Measurements from ENCODE around the gene KRTAP5-8. TPM values are rescaled to one million over a fixed set of nuclear protein-coding genes. Genes with fewer than 3 reads are reported as not detected.

The KRTAP5-8 gene
- total RNA-seq, 1 experiment from 2014 or later = not detected

- TF ChIP-seq EZH2 (IDR thresholded peaks at IDR 0.05; ENCODE audit: borderline replicate concordance, low read depth, low read length, poor library complexity, severe bottlenecking) (no peak), CTCF (conservative IDR thresholded peaks at IDR 0.05; ENCODE audit: low read depth, low read length) (no peak)
- Histone ChIP-seq H3K4me1 (ENCODE audit: insufficient read depth, low read length, poor library complexity, severe bottlenecking) (no peaks in the 10 kb centered on the region), H3K36me3 (ENCODE audit: insufficient read depth, low read length, poor library complexity, severe bottlenecking) (no peaks in the 10 kb centered on the region), H3K27ac (ENCODE audit: low read depth, low read length, poor library complexity, severe bottlenecking) (no peak overlapping the region), H3K4me3 (ENCODE audit: low read depth, low read length, poor library complexity, severe bottlenecking) (no peak overlapping the region), H3K9me3 (ENCODE audit: low read depth, low read length, poor library complexity, severe bottlenecking) (no peaks in the 10 kb centered on the region), H3K27me3 (replicated peaks; ENCODE audit: insufficient read depth, low read depth, low read length, poor library complexity) (no peaks in the 10 kb centered on the region)
- intact Hi-C loops (cut with micrococcal nuclease; ENCODE audit: unreplicated experiment) = no loop called here
- no TSS peak for BruUV-seq (replicated peaks)
- no peak for DNase-seq (ENCODE audit: low spot score)
- CTCF ChIA-PET = no interaction called here
- POLR2A ChIA-PET (ENCODE audit: low non-redundant PET) = no interaction called here
Observed at GRCh38 chr11:71545405-71545966, 7.7 kb downstream of the KRTAP5-8 start.

- TF ChIP-seq EZH2 (IDR thresholded peaks at IDR 0.05; ENCODE audit: borderline replicate concordance, low read depth, low read length, poor library complexity, severe bottlenecking) (no peak), CTCF (conservative IDR thresholded peaks at IDR 0.05; ENCODE audit: low read depth, low read length) (no peak)
- ChIA-PET CTCF (no interaction called here), POLR2A (ENCODE audit: low non-redundant PET) (no interaction called here)
- no peaks in the 10 kb centered on the region for H3K4me1 ChIP-seq (ENCODE audit: insufficient read depth, low read length, poor library complexity, severe bottlenecking)
- intact Hi-C loops (cut with micrococcal nuclease; ENCODE audit: unreplicated experiment) = no loop called here
- H3K27me3 ChIP-seq (replicated peaks; ENCODE audit: insufficient read depth, low read depth, low read length, poor library complexity) = no peaks in the 10 kb centered on the region
- no peaks in the 10 kb centered on the region for H3K36me3 ChIP-seq (ENCODE audit: insufficient read depth, low read length, poor library complexity, severe bottlenecking)
- DNase-seq (ENCODE audit: low spot score) = no peak
- no peak within 1 kb of the TSS for H3K27ac ChIP-seq (ENCODE audit: low read depth, low read length, poor library complexity, severe bottlenecking)
- no peak within 1 kb of the TSS for H3K4me3 ChIP-seq (ENCODE audit: low read depth, low read length, poor library complexity, severe bottlenecking)
- no TSS peak for BruUV-seq (replicated peaks)
- H3K9me3 ChIP-seq (ENCODE audit: low read depth, low read length, poor library complexity, severe bottlenecking) = no peaks in the 10 kb centered on the region
Observed at GRCh38 chr11:71548120-71548519, 10.3 kb downstream of the KRTAP5-8 start, which contains the start of gene KRTAP5-9. Gene KRTAP5-9, plus strand, starts transcription at chr11:71548420. Its CDS starts 238 bp downstream, at chr11:71548658.

GRCh38 chr11:71548716-71549151 is 10.9 kb downstream of the KRTAP5-8 start:
- intact Hi-C loops (cut with micrococcal nuclease; ENCODE audit: unreplicated experiment) = no loop called here
- H3K4me1 ChIP-seq (ENCODE audit: insufficient read depth, low read length, poor library complexity, severe bottlenecking) = no peaks in the 10 kb centered on the region
- no peak overlapping the region for H3K27ac ChIP-seq (ENCODE audit: low read depth, low read length, poor library complexity, severe bottlenecking)
- no peaks in the 10 kb centered on the region for H3K9me3 ChIP-seq (ENCODE audit: low read depth, low read length, poor library complexity, severe bottlenecking)
- CTCF ChIA-PET = no interaction called here
- no peak for DNase-seq (ENCODE audit: low spot score)
- H3K36me3 ChIP-seq (ENCODE audit: insufficient read depth, low read length, poor library complexity, severe bottlenecking) = no peaks in the 10 kb centered on the region
- BruUV-seq (replicated peaks) = no TSS peak
- no peak overlapping the region for H3K4me3 ChIP-seq (ENCODE audit: low read depth, low read length, poor library complexity, severe bottlenecking)
- TF ChIP-seq EZH2 (IDR thresholded peaks at IDR 0.05; ENCODE audit: borderline replicate concordance, low read depth, low read length, poor library complexity, severe bottlenecking) = no peak
- no peak for TF ChIP-seq CTCF (conservative IDR thresholded peaks at IDR 0.05; ENCODE audit: low read depth, low read length)
- no peaks in the 10 kb centered on the region for H3K27me3 ChIP-seq (replicated peaks; ENCODE audit: insufficient read depth, low read depth, low read length, poor library complexity)
- POLR2A ChIA-PET (ENCODE audit: low non-redundant PET) = no interaction called here

Measured in A673 (cell line).